PC-9 (cell line): ENCODE data around the gene HBP1. TPM values are rescaled to one million over a fixed set of nuclear protein-coding genes. Genes with fewer than 3 reads are reported as not detected.

Experiments
- BruUV-seq: library from RNA; stranded (reverse); fragments of 400-500 nt; replicated peaks from 2 replicates; lab custom pipeline; 2021; lab: Mats Ljungman, UMichigan
- CTCF ChIA-PET: fragments of 300-600 bp; sonication (Branson Sonifier 250); formaldehyde crosslinking; loops from one replicate; lab custom pipeline; 2022; ENCODE audit warnings: antibody characterized with exemption; lab: Charles Lee
- POLR2A ChIA-PET: fragments of 300-600 bp; sonication (Branson Sonifier 250); formaldehyde crosslinking; loops from one replicate; lab custom pipeline; 2022; ENCODE audit warnings: antibody characterized with exemption; ENCODE audit not compliant: unreplicated experiment; lab: Charles Lee
- DNase-seq, 2 experiments: peaks; one replicate each; pipeline versions ENCODE4 v3.0.0 to v3.0.0-alpha.2; 2015 to 2022; ENCODE audit warnings: mixed read lengths in 1 of 2
- H2AFZ ChIP-seq: fragments of 200-600 bp; sonication (generic); 2 replicates; pipeline ENCODE4 v1.8.1; 2017; ENCODE audit warnings: antibody characterized with exemption
- H3F3A ChIP-seq: fragments of 200-600 bp; sonication (generic); 2 replicates; pipeline ENCODE4 v1.8.1; 2017; ENCODE audit warnings: antibody characterized with exemption, mild to moderate bottlenecking, low read depth; ENCODE audit not compliant: insufficient read depth
- H3K27ac ChIP-seq: fragments of 200-600 bp; sonication (generic); 2 replicates; pipeline ENCODE4 v1.6.1; 2016; ENCODE audit warnings: mixed run types
- H3K27me3 ChIP-seq: fragments of 200-600 bp; sonication (generic); 2 replicates; pipeline ENCODE4 v1.6.1; 2016; ENCODE audit warnings: low read depth, mixed run types; ENCODE audit not compliant: insufficient read depth
- H3K36me3 ChIP-seq: fragments of 200-600 bp; sonication (generic); 2 replicates; pipeline ENCODE4 v1.6.1; 2016; ENCODE audit warnings: low read depth, mixed run types
- H3K4me1 ChIP-seq: fragments of 200-600 bp; sonication (generic); replicated peaks from 2 replicates; pipeline ENCODE4 v1.6.1; 2016; ENCODE audit warnings: mixed run types; ENCODE audit not compliant: insufficient read depth
- H3K4me2 ChIP-seq: fragments of 200-600 bp; sonication (generic); 2 replicates; pipeline ENCODE4 v1.6.1; 2017; ENCODE audit warnings: mixed run types
- H3K4me3 ChIP-seq: fragments of 200-600 bp; sonication (generic); 2 replicates; pipeline ENCODE4 v1.6.1; 2016; ENCODE audit warnings: mixed run types
- H3K79me2 ChIP-seq: fragments of 200-600 bp; sonication (generic); 2 replicates; pipeline ENCODE4 v1.6.1; 2017; ENCODE audit warnings: low read depth, mixed run types
- H3K9me2 ChIP-seq: fragments of 200-600 bp; sonication (generic); 2 replicates; pipeline ENCODE4 v1.8.1; 2017; ENCODE audit warnings: mild to moderate bottlenecking; ENCODE audit not compliant: insufficient read depth
- H3K9me3 ChIP-seq: fragments of 200-600 bp; sonication (generic); 2 replicates; pipeline ENCODE4 v1.8.1; 2016; ENCODE audit warnings: low read depth; ENCODE audit not compliant: insufficient read depth
- H4K20me1 ChIP-seq: fragments of 200-600 bp; sonication (generic); 2 replicates; pipeline ENCODE4 v1.8.1; 2017; ENCODE audit not compliant: insufficient read depth
- EZH2 ChIP-seq: fragments of 200-600 bp; sonication (generic); IDR thresholded peaks from 2 replicates; pipeline ENCODE4 v1.8.0; 2017; ENCODE audit warnings: antibody characterized with exemption, low read depth
- intact Hi-C: fragments of 100-400 bp; cut with micrococcal nuclease; formaldehyde crosslinking; loops from one replicate; pipeline ENCODE4 v1.10.0; 2022; ENCODE audit not compliant: unreplicated experiment
- total RNA-seq: library from RNA; stranded (reverse); gene quantifications from 2 replicates; pipeline ENCODE4 v1.2.3, GENCODE V29; 2021
- TF ChIP-seq, protein P1 (sequence below): fragments of 200-600 bp; sonication (generic); conservative IDR thresholded peaks from 2 replicates; pipeline ENCODE4 v1.6.1; 2017; ENCODE audit warnings: mixed run types, antibody characterized with exemption, mild to moderate bottlenecking, moderate library complexity

Gene HBP1
- total RNA-seq, 1 experiment from 2014 or later = 60.0 TPM

GRCh38 chr7:107248551-107249316, 79.9 kb downstream of the HBP1 start:
- no peak overlapping the region for H3K4me3 ChIP-seq
- no peaks in the 10 kb centered on the region for H3K27me3 ChIP-seq
- no peak overlapping the region for H2AFZ ChIP-seq
- no TSS peak for BruUV-seq
- H3F3A ChIP-seq = no peaks in the 10 kb centered on the region
- DNase-seq = no peak
- no peaks in the 10 kb centered on the region for H3K36me3 ChIP-seq
- H3K4me2 ChIP-seq = no peak overlapping the region
- intact Hi-C loops = no loop called here
- POLR2A ChIA-PET = no interaction called here
- H4K20me1 ChIP-seq = peaks cover 3% of the 10 kb centered on the region; the same call in 1 of the 2 replicates
- CTCF ChIA-PET = no interaction called here
- no peak overlapping the region for H3K27ac ChIP-seq
- H3K79me2 ChIP-seq = no peaks in the 10 kb centered on the region
- H3K4me1 ChIP-seq = no peaks in the 10 kb centered on the region
- TF ChIP-seq EZH2 = no peak
- TF ChIP-seq, protein P1, sequence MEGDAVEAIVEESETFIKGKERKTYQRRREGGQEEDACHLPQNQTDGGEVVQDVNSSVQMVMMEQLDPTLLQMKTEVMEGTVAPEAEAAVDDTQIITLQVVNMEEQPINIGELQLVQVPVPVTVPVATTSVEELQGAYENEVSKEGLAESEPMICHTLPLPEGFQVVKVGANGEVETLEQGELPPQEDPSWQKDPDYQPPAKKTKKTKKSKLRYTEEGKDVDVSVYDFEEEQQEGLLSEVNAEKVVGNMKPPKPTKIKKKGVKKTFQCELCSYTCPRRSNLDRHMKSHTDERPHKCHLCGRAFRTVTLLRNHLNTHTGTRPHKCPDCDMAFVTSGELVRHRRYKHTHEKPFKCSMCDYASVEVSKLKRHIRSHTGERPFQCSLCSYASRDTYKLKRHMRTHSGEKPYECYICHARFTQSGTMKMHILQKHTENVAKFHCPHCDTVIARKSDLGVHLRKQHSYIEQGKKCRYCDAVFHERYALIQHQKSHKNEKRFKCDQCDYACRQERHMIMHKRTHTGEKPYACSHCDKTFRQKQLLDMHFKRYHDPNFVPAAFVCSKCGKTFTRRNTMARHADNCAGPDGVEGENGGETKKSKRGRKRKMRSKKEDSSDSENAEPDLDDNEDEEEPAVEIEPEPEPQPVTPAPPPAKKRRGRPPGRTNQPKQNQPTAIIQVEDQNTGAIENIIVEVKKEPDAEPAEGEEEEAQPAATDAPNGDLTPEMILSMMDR = no peak
- no peaks in the 10 kb centered on the region for H3K9me2 ChIP-seq
- no peaks in the 10 kb centered on the region for H3K9me3 ChIP-seq

- BruUV-seq = no TSS peak
- no peaks in the 10 kb centered on the region for H3K79me2 ChIP-seq
- no peaks in the 10 kb centered on the region for H3K36me3 ChIP-seq
- H4K20me1 ChIP-seq = peaks cover 3% of the 10 kb centered on the region; the same call in 1 of the 2 replicates
- H3K4me3 ChIP-seq = no peak overlapping the region
- no peak overlapping the region for H2AFZ ChIP-seq
- H3K9me3 ChIP-seq = no peaks in the 10 kb centered on the region
- H3K4me1 ChIP-seq = no peaks in the 10 kb centered on the region
- no peak overlapping the region for H3K4me2 ChIP-seq
- CTCF ChIA-PET = no interaction called here
- intact Hi-C loops = no loop called here
- no peak for DNase-seq
- TF ChIP-seq, protein P1 = no peak
- no peak for TF ChIP-seq EZH2
- H3F3A ChIP-seq = no peaks in the 10 kb centered on the region
- H3K27me3 ChIP-seq = no peaks in the 10 kb centered on the region
- no peak overlapping the region for H3K27ac ChIP-seq
- POLR2A ChIA-PET = interaction anchor here (0.6 kb wide), 1 partner anchor 43 kb away, joined by 5 read pairs; no protein-coding TSS in a partner anchor
- no peaks in the 10 kb centered on the region for H3K9me2 ChIP-seq
These were observed 83.2 kb downstream of the HBP1 start for GRCh38 chr7:107251963-107252362.

Other genes with a start within 250 kb of the HBP1 start
- 2.7 and 2.9 TPM in 2 replicates for gene PRKAR2B, start 124.3 kb upstream of the HBP1 start, total RNA-seq